Aorta (tissue), 5 donors: ENCODE results near the gene GPT2. TPM values are rescaled to one million over a fixed set of nuclear protein-coding genes. Genes with fewer than 3 reads are reported as not detected.

Source experiments
- ATAC-seq: fragments of 200-7000 bp; cut with Tn5 transposase; one replicate; pipeline ENCODE4 v1.9.1; 2022; ENCODE audit warnings: moderate library complexity; ENCODE audit not compliant: low FRiP score
- DNase-seq, 2 donors: peaks; one replicate each; pipeline ENCODE4 v3.0.0-alpha.2; 2020
- H3K27ac ChIP-seq, 2 donors: one replicate each; pipeline ENCODE4 v1.5.1; 2013; ENCODE audit warnings: low read length in 2 of 2, mild to moderate bottlenecking in 2 of 2, moderate library complexity in 2 of 2, control low read depth in 1 of 2, inconsistent platforms in 1 of 2, low read depth in 1 of 2
- H3K27me3 ChIP-seq, 2 donors: one replicate each; pipeline ENCODE4 v1.6.1; 2013; ENCODE audit warnings: control low read depth in 1 of 2, low read length in 1 of 2, mild to moderate bottlenecking in 1 of 2, moderate library complexity in 1 of 2; ENCODE audit not compliant: insufficient read depth in 2 of 2, control insufficient read depth in 1 of 2
- H3K36me3 ChIP-seq, 2 donors: one replicate each; pipeline ENCODE4 v1.6.1; 2013; ENCODE audit warnings: control low read depth in 1 of 2, low read length in 1 of 2, mild to moderate bottlenecking in 1 of 2; ENCODE audit not compliant: insufficient read depth in 2 of 2, control insufficient read depth in 1 of 2
- H3K4me1 ChIP-seq, 2 donors: one replicate each; pipeline ENCODE4 v1.6.1; 2013; ENCODE audit warnings: low read length in 2 of 2, control low read depth in 1 of 2, mild to moderate bottlenecking in 1 of 2, moderate library complexity in 1 of 2; ENCODE audit not compliant: insufficient read depth in 2 of 2, control insufficient read depth in 1 of 2
- H3K4me3 ChIP-seq, 2 donors: one replicate each; pipeline ENCODE4 v1.5.1; 2013; ENCODE audit warnings: low read length in 2 of 2, control low read depth in 1 of 2, mild to moderate bottlenecking in 1 of 2
- H3K9me3 ChIP-seq: one replicate; pipeline ENCODE4 v1.6.1; 2013; ENCODE audit warnings: mild to moderate bottlenecking, low read length; ENCODE audit not compliant: control insufficient read depth
- WGBS, 2 donors: extraction: QIAGEN DNeasy Blood & Tissue Kit; methylation state at CpG; one replicate each; pipeline ENCODE4 v1.1.7; 2013; 5-methylcytosine and 5-hydroxymethylcytosine counted together
- intact Hi-C, 2 donors: fragments of 100-400 bp; cut with DNase I; formaldehyde crosslinking; loops; one replicate each; pipeline versions ENCODE4 v1.14.2 to v1.15.0; 2022
- polyA plus RNA-seq, 2 donors: library from polyadenylated mRNA; stranded (reverse); fragments of 200-250 nt; gene quantifications; one replicate each; pipeline ENCODE4 v1.2.3, GENCODE V29; 2013
- total RNA-seq, 2 donors: library from RNA; stranded (reverse); fragmentation: NEBNext Ultra II Directional; extraction: Animal tissue kit (Norgen Biotek cat#: 25700); gene quantifications; one replicate each; pipeline ENCODE4 v1.2.1, GENCODE V29; 2021
- donor health status: healthy with polysubstance abuse.
- donor health status: Bipolar disorder and iron deficiency.
- donor health status: DM: no; HTN: no; CAD: no.
- donor health status: DM: no; HTN: no; CAD: no.
- donor health status: DM: yes; HTN: yes; CAD: no.

Gene GPT2
- total and polyA plus RNA-seq, 4 donors, result 1.3 to 5.1 (median 2.0) TPM

DNA sequence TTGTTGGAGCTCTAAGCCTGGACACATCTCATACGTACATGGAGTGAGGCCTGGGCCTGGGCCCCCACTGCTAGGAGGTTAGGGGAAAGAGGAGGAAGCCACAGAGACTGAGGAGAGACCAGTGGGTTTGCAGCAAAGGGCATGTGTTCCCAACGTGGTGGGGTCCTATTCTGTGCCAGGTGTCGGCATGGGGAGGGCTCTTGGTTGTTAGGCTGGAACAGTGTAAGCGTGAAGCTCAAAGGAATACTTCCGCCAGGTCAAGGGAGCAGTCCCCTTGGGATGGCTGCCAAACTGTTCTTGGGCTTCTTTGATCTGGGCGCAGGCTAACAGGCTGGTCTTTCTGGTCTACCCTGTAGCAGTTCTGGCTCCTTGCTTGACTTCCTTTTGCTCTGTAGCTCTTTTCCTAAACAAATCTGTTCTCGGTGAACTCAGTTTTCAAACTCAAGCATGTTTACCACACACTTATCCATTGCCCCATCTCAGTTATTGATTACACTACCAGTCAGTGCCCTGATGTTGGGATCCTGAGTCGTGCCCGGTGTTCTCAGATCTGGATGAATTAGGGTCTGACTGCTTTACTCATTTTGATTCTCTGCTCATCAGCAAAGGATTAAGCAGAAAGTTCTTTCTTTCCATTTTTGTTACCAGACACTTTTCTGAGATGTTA lies 36.4 kb downstream of the GPT2 start:
- no peak overlapping the region for H3K27ac ChIP-seq
- H3K4me1 ChIP-seq, result no peaks in the 10 kb centered on the region
- no peaks in the 10 kb centered on the region for H3K27me3 ChIP-seq
- no peak for DNase-seq
- H3K36me3 ChIP-seq, result no peaks in the 10 kb centered on the region
- WGBS, 2 donors, result 64 to 69% methylated on average over 9 of the region's 9 CpGs
- H3K9me3 ChIP-seq, result no peaks in the 10 kb centered on the region
- intact Hi-C loops, result no loop called here
- no peak for ATAC-seq
- no peak overlapping the region for H3K4me3 ChIP-seq

GRCh38 chr16:46922239-46922638 lies 38.1 kb downstream of the GPT2 start:
- no peak overlapping the region for H3K4me3 ChIP-seq

DNA sequence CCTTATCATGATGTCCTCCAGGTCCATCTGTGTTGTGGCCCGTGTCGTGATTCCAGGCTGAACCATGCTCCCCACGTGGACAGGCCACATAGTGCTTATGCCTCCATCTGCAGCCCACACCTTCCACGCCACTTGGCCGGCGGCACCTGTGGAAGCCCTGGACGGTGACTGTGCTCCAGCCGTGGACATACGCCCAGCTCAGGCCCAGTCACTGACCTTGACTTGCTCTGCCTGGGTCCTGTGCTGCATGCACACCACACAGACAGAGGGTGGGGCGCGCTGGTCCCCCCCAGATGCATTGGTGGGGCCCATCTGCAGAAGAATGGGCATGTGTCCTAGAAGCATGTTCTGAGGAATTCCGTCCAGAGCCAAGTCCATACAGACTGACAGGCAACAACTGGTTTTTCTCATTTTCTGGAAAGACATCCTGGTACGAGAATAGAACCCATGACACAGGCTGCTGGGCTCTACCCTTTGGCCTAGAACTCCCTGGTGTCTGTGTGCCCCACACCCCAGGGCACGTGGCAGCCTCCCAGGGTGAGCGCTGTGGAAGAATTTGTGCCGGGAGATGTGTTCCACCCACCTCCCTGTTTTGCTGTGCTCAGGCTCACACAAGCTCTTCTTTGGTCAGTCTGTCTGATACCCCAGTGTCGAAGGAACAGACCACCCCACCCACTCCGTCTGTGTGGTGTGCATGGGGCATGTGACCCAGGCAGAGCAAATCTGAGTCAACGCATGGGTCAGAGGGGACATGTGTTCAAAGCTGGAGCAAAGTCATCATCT lies 39.5 kb downstream of the GPT2 start:
- H3K36me3 ChIP-seq, result no peaks in the 10 kb centered on the region
- no peak for ATAC-seq

More at GRCh38 chr16:46922239-46922638, 38.1 kb downstream of the GPT2 start:
- 92 to 93% methylated on average over 10 of the region's 10 CpGs for whole genome bisulfite sequencing, 2 donors
- H3K36me3 ChIP-seq, result no peaks in the 10 kb centered on the region
- no peaks in the 10 kb centered on the region for H3K27me3 ChIP-seq
- no peak for DNase-seq
- intact Hi-C loops, result no loop called here
- no peaks in the 10 kb centered on the region for H3K4me1 ChIP-seq
- H3K27ac ChIP-seq, result no peak overlapping the region
- ATAC-seq, result no peak
- H3K9me3 ChIP-seq, result no peaks in the 10 kb centered on the region

DNA sequence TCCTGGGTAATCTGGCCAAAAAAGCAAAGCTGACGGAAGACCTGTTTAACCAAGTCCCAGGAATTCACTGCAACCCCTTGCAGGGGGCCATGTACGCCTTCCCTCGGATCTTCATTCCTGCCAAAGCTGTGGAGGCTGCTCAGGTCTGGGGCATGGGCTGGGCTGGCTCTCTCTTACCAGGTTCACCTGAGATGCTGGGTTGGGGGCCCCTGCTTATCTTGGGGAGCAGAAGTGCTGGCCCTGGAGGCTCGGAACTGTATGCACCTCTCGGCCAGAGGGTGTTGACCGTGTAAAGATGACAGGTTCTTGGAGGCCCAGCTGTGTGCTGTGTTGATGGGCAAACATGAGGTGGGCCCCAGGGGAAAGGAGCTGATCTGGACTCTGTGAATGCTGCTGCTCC lies 40.2 kb downstream of the GPT2 start:
- Histone ChIP-seq H3K27me3 (no peaks in the 10 kb centered on the region), H3K9me3 (no peaks in the 10 kb centered on the region), H3K27ac (no peak overlapping the region), H3K4me1 (no peaks in the 10 kb centered on the region), H3K36me3 (no peaks in the 10 kb centered on the region), H3K4me3 (no peak overlapping the region)
- intact Hi-C loops, result no loop called here
- 90 to 95% methylated on average over 6 of the region's 6 CpGs for WGBS, 2 donors
- no peak for ATAC-seq
- no peak for DNase-seq

More for the DNA sequence above, 39.5 kb downstream of the GPT2 start:
- 83 to 85% methylated on average over 19 of the region's 19 CpGs for WGBS, 2 donors
- no peak for DNase-seq
- H3K27ac ChIP-seq, result no peak overlapping the region
- no peaks in the 10 kb centered on the region for H3K27me3 ChIP-seq
- H3K9me3 ChIP-seq, result no peaks in the 10 kb centered on the region
- intact Hi-C loops, result no loop called here
- no peak overlapping the region for H3K4me3 ChIP-seq
- H3K4me1 ChIP-seq, result no peaks in the 10 kb centered on the region

DNA sequence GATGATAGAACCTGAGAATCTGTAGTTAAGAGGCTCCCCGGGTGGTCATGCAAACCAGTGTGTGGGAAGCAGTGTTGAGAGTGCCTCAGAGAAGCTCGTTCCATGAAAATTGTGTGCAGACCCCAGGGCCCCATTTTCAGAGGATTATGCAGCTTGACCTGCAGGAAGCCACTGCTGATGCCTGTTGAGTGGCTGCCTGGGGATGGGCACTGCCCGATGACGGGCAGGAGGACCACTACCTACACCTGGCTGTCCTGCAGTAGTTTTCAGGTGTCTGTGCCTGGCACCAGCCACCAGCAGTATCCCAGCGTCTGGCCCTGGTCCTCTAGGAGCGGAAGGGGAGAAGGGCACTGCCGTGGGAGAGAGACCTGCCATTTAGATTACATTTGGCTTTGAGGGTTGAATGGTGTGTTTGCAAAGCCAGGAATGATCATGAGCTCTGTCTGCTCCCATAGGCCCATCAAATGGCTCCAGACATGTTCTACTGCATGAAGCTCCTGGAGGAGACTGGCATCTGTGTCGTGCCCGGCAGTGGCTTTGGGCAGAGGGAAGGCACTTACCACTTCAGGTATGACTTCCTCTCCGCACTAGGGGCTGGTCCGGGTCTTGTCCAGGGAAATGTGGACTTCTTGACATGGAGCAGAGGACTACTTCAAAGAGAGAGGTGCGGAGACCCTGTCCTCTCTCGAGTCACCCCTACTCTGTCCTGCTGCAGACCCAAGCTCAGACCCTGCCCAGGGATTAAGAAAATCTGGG lies 42.5 kb downstream of the GPT2 start:
- DNase-seq (no peak), ATAC-seq (no peak)
- Histone ChIP-seq H3K4me3 (no peak overlapping the region), H3K4me1 (no peaks in the 10 kb centered on the region), H3K9me3 (no peaks in the 10 kb centered on the region), H3K36me3 (no peaks in the 10 kb centered on the region), H3K27me3 (no peaks in the 10 kb centered on the region), H3K27ac (no peak overlapping the region)
- intact Hi-C loops, result no loop called here
- WGBS, 2 donors, result 90 to 94% methylated on average over 13 of the region's 13 CpGs

GRCh38 chr16:46927273-46927672 lies 43.1 kb downstream of the GPT2 start:
- H3K36me3 ChIP-seq, result no peaks in the 10 kb centered on the region
- H3K4me1 ChIP-seq, result no peaks in the 10 kb centered on the region
- no peak overlapping the region for H3K27ac ChIP-seq
- intact Hi-C loops, result no loop called here
- H3K9me3 ChIP-seq, result no peaks in the 10 kb centered on the region
- no peaks in the 10 kb centered on the region for H3K27me3 ChIP-seq
- H3K4me3 ChIP-seq, result no peak overlapping the region
- 37 to 46% methylated on average over 8 of the region's 8 CpGs for WGBS, 2 donors
- ATAC-seq (no peak), DNase-seq (no peak)

- intact Hi-C loops, result no loop called here
- no peak overlapping the region for H3K27ac ChIP-seq
- ATAC-seq, result no peak
These were observed 44.6 kb downstream of the GPT2 start for GRCh38 chr16:46928811-46929210.

DNA sequence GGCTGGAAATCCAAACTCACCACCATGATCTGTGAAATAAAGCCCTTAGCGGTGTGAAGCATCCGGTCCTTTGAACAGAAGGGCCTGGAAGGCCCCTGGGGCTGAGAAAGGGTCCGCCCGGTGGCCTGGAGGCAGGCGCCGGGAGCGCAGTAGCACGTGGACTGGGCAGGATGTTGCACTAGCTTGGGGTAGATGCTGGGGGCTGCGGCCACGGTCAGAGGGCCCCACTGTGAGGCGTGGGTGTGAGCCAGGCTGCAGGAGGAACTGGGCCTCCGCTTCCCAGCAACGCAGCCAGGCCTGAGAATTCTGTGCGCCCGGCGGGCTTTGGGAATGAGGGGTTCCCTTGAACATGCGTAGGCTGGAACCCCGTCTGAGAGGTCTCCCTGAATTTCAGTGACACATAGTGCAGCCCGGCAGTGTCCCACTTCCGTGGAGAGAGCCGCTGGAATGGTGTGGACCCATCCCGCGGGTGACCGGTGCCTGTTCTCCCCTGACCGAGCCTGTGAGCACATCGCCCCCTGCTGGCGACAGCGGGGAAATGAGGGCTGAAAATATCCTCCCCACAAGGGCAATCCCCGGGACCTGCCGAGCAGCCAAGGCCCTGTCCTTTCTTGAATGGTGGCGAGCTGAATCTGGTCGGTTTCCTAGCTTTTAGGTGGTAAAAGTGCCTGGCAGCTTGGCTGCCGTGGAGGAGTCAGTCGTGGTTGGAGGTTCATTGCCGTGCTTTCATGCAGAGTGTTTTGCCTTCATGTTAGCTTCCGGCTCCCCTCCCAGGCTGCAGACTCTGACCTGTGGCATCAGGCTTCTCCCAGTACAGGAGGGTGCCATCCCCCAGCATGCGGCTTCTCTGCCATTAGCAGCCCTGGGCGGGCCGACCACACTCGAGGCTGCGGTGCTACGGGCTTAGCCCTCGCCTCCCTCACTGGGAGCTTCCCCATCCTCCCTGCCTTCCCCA lies 45.5 kb downstream of the GPT2 start:
- intact Hi-C loops, result no loop called here
- H3K27me3 ChIP-seq, result no peaks in the 10 kb centered on the region
- DNase-seq (peak; percentile 64 to 87), ATAC-seq (peak; percentile 73)
- no peaks in the 10 kb centered on the region for H3K9me3 ChIP-seq
- no peaks in the 10 kb centered on the region for H3K4me1 ChIP-seq
- H3K4me3 ChIP-seq, result no peak overlapping the region
- 63 to 66% methylated on average over 42 to 43 of the region's 43 CpGs for WGBS, 2 donors
- H3K27ac ChIP-seq, result no peak overlapping the region
- H3K36me3 ChIP-seq, result no peaks in the 10 kb centered on the region

More at GRCh38 chr16:46928811-46929210, 44.6 kb downstream of the GPT2 start:
- H3K4me1 ChIP-seq, result no peaks in the 10 kb centered on the region
- no peaks in the 10 kb centered on the region for H3K9me3 ChIP-seq
- H3K27me3 ChIP-seq, result no peaks in the 10 kb centered on the region
- H3K36me3 ChIP-seq, result no peaks in the 10 kb centered on the region
- DNase-seq, result no peak
- WGBS, 2 donors, result 89 to 92% methylated on average over 15 of the region's 15 CpGs
- H3K4me3 ChIP-seq, result no peak overlapping the region
